ENCODE results near the gene RNF167.

RNF167 gene

GRCh38 chr17:4945176-4945943 is 5.3 kb downstream of the RNF167 start:
- no peak; the same call in 1 of the 2 replicates for TF ChIP-seq POLR2AphosphoS5 (IDR thresholded peaks at IDR 0.05; ENCODE audit: low read depth, low read length)
- TF ChIP-seq TAF1 (IDR thresholded peaks at IDR 0.05; ENCODE audit: borderline replicate concordance, insufficient read depth, low read length) = peak; percentile 49; the same call in 1 of the 2 replicates
- TF ChIP-seq SIN3A (IDR thresholded peaks at IDR 0.05; ENCODE audit: borderline replicate concordance, insufficient read depth, low read length) = peak; percentile 61; the same call in 1 of the 2 replicates
- TF ChIP-seq FOXP2 (optimal IDR thresholded peaks at IDR 0.05; ENCODE audit: borderline replicate concordance, extremely low read depth, extremely low read length, insufficient read depth) = no peak

GRCh38 chr17:4945944-4946280 is 5.8 kb downstream of the RNF167 start:
- TF ChIP-seq REST (IDR thresholded peaks at IDR 0.05; ENCODE audit: insufficient read depth in 1 of 2, low read depth in 2 of 2, low read length in 2 of 2) = no peak; a peak in 1 of 4 replicates
- TF ChIP-seq POLR2AphosphoS5 (IDR thresholded peaks at IDR 0.05; ENCODE audit: low read depth, low read length) = no peak
- TF ChIP-seq FOXP2 (optimal IDR thresholded peaks at IDR 0.05; ENCODE audit: borderline replicate concordance, extremely low read depth, extremely low read length, insufficient read depth) = no peak
- TF ChIP-seq TAF1 (IDR thresholded peaks at IDR 0.05; ENCODE audit: borderline replicate concordance, insufficient read depth, low read length) = no peak
- no peak for TF ChIP-seq SIN3A (IDR thresholded peaks at IDR 0.05; ENCODE audit: borderline replicate concordance, insufficient read depth, low read length)

GRCh38 chr17:4946312-4946976 is 6.4 kb downstream of the RNF167 start:
- TF ChIP-seq SIN3A (IDR thresholded peaks at IDR 0.05; ENCODE audit: borderline replicate concordance, insufficient read depth, low read length) (no peak), POLR2AphosphoS5 (IDR thresholded peaks at IDR 0.05; ENCODE audit: low read depth, low read length) (0 out of 2 replicates have a peak, but pooled peaks have one; percentile 6)

GRCh38 chr17:4947010-4947410 is 6.9 kb downstream of the RNF167 start:
- TF ChIP-seq SIN3A (IDR thresholded peaks at IDR 0.05; ENCODE audit: borderline replicate concordance, insufficient read depth, low read length) (no peak; the same call in 1 of the 2 replicates), POLR2AphosphoS5 (IDR thresholded peaks at IDR 0.05; ENCODE audit: low read depth, low read length) (no peak), TAF1 (IDR thresholded peaks at IDR 0.05; ENCODE audit: borderline replicate concordance, insufficient read depth, low read length) (peak; percentile 43; the same call in 1 of the 2 replicates), REST (IDR thresholded peaks at IDR 0.05; ENCODE audit: insufficient read depth in 1 of 2, low read depth in 2 of 2, low read length in 2 of 2) (no peak), FOXP2 (optimal IDR thresholded peaks at IDR 0.05; ENCODE audit: borderline replicate concordance, extremely low read depth, extremely low read length, insufficient read depth) (no peak)

GRCh38 chr17:4947411-4948165 is 7.5 kb downstream of the RNF167 start:
- 0 out of 4 replicates have a peak, but pooled peaks of 1 of the 2 experiments have one; percentile 13 for TF ChIP-seq REST (IDR thresholded peaks at IDR 0.05; ENCODE audit: insufficient read depth in 1 of 2, low read depth in 2 of 2, low read length in 2 of 2)
- TF ChIP-seq FOXP2 (optimal IDR thresholded peaks at IDR 0.05; ENCODE audit: borderline replicate concordance, extremely low read depth, extremely low read length, insufficient read depth) = no peak
- 0 out of 2 replicates have a peak, but pooled peaks have one; percentile 10 for TF ChIP-seq SIN3A (IDR thresholded peaks at IDR 0.05; ENCODE audit: borderline replicate concordance, insufficient read depth, low read length)
- TF ChIP-seq POLR2AphosphoS5 (IDR thresholded peaks at IDR 0.05; ENCODE audit: low read depth, low read length) = peak; percentile 57; the same call in 1 of the 2 replicates
- 0 out of 2 replicates have a peak, but pooled peaks have one; percentile 34 for TF ChIP-seq TAF1 (IDR thresholded peaks at IDR 0.05; ENCODE audit: borderline replicate concordance, insufficient read depth, low read length)

Measured in PFSK-1 (cell line).